Lower leg skin (tissue), 4 donors: ENCODE results near the gene SF1. TPM values are rescaled to one million over a fixed set of nuclear protein-coding genes. Genes with fewer than 3 reads are reported as not detected.

ENCODE experiments used
- DNase-seq, 2 donors: peaks; one replicate each; pipeline ENCODE4 v3.0.0-alpha.2; 2019; ENCODE audit warnings: low spot score in 2 of 2
- H3K4me3 ChIP-seq: fragments of 200-600 bp; sonication (generic); 2 replicates; pipeline ENCODE4 v1.5.1; 2017; ENCODE audit warnings: mild to moderate bottlenecking, low read depth; ENCODE audit not compliant: poor library complexity, severe bottlenecking
- POLR2A ChIP-seq, 2 donors: fragments of 450-650 bp; IDR thresholded peaks; one replicate each; pipeline ENCODE4 v1.6.1; 2016 to 2017; ENCODE audit warnings: antibody characterized with exemption in 2 of 2, mild to moderate bottlenecking in 1 of 2, moderate library complexity in 1 of 2
- WGBS, 2 donors: methylation state at CpG; one replicate each; pipeline ENCODE4 v1.1.5; 2018; 5-methylcytosine and 5-hydroxymethylcytosine counted together
- intact Hi-C: fragments of 100-400 bp; cut with DNase I; formaldehyde crosslinking; loops from one replicate; pipeline ENCODE4 v1.15.0; 2023; ENCODE audit warnings: low total_unique reads
- total RNA-seq, 4 donors: library from RNA; depleted of rRNA; stranded (reverse); fragments of >200 nt; gene quantifications; one replicate each; pipeline ENCODE4 v1.1.0, GENCODE V29; 2016
- TF ChIP-seq, protein P1 (sequence below), 3 donors: fragments of 450-650 bp; IDR thresholded peaks; one replicate each; pipeline ENCODE4 v1.5.1; 2016; ENCODE audit warnings: antibody characterized with exemption in 3 of 3, mild to moderate bottlenecking in 3 of 3, moderate library complexity in 2 of 3

Gene SF1
- total RNA-seq, 4 donors from 2014 or later, result 130 to 327 (median 178) TPM

DNA sequence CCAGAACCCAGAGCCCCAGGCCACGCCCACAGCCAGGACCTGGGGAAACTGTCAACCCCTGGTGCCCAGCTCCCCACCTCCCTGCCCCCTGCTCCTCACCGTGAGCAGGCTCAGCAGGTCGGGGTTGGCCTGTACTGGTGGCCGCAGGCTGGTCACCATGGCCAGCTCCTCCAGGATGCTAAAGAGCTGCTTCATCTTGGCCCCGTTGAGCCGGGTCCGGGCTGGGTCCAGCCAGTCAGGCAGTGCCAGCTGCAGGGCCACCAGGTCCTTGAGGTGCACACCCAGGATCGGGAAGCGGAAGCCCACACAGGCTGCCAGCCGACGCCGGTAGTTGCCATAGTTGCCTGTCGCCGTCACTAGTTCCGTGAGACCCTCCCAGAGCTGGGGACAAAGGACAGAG lies 41.7 kb downstream of the SF1 start:
- TF ChIP-seq, protein P1, sequence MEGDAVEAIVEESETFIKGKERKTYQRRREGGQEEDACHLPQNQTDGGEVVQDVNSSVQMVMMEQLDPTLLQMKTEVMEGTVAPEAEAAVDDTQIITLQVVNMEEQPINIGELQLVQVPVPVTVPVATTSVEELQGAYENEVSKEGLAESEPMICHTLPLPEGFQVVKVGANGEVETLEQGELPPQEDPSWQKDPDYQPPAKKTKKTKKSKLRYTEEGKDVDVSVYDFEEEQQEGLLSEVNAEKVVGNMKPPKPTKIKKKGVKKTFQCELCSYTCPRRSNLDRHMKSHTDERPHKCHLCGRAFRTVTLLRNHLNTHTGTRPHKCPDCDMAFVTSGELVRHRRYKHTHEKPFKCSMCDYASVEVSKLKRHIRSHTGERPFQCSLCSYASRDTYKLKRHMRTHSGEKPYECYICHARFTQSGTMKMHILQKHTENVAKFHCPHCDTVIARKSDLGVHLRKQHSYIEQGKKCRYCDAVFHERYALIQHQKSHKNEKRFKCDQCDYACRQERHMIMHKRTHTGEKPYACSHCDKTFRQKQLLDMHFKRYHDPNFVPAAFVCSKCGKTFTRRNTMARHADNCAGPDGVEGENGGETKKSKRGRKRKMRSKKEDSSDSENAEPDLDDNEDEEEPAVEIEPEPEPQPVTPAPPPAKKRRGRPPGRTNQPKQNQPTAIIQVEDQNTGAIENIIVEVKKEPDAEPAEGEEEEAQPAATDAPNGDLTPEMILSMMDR (IDR thresholded peaks at IDR 0.05), result no peak
- no peak for TF ChIP-seq POLR2A (IDR thresholded peaks at IDR 0.05)
- intact Hi-C loops, result no loop called here
- 88 to 94% methylated on average over 14 to 15 of the region's 15 CpGs for WGBS, 2 donors
- DNase-seq, result no peak
- no peak overlapping the region for H3K4me3 ChIP-seq

DNA sequence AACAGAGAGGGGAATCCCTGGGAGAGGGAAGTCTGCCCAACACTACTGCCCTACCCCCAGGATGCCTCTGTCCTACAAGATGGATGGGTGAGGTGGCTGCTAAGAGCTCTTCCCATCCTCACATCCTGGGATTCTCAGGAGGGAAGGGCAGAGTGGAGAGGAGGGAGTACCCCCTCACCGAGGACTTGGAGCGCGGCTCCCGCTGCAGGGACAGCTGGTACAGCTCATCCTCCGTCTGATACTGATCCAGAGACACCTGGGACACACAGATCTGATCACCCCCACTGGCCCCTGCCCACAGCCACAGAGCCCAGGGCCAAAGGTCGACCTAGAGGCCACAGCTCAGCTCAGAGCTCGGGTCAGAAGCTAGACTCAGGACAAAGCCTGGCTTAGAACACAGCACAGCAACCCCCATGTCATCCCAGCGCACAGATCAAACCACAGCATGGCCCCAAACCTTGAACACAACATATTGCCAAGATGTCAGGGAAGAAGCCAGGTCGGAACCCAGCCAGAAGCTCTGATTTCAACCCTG lies 42.5 kb downstream of the SF1 start:
- WGBS, 2 donors, result 84 to 87% methylated on average over 8 to 9 of the region's 9 CpGs
- DNase-seq, result no peak
- no peak overlapping the region for H3K4me3 ChIP-seq
- TF ChIP-seq, protein P1 (IDR thresholded peaks at IDR 0.05), result no peak
- no peak for TF ChIP-seq POLR2A (IDR thresholded peaks at IDR 0.05)
- intact Hi-C loops, result no loop called here

GRCh38 chr11:64734811-64735724 lies 43.3 kb downstream of the SF1 start:
- intact Hi-C loops, result no loop called here
- no peak for DNase-seq
- no peak for TF ChIP-seq POLR2A (IDR thresholded peaks at IDR 0.05)
- TF ChIP-seq, protein P1 (IDR thresholded peaks at IDR 0.05), result no peak
- no peak overlapping the region for H3K4me3 ChIP-seq
- 73 to 77% methylated on average over 19 to 23 of the region's 23 CpGs for WGBS, 2 donors

DNA sequence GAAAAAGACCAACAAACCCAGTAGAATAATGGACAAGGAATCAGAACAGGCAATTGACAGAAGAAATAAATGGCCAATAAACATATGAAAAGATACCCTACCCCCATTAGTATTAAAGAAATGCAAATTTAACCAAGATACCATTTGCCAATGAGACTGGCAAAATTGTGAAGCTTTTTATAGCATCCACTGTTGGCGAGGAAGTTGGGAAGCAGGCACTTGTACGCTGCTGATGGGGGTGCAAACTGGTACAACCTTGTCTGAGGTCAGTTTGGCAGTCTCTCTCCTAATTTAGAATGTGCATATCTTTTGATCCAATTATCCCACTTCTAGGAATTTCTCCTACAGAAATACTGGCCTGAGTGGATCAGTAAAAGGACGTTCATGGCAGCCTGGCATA lies 46.7 kb downstream of the SF1 start:
- DNase-seq, result no peak
- 92 to 95% methylated on average over 3 of the region's 3 CpGs for WGBS, 2 donors

GRCh38 chr11:64729851-64730382 lies 48.4 kb downstream of the SF1 start:
- TF ChIP-seq, protein P1 (IDR thresholded peaks at IDR 0.05), result no peak
- TF ChIP-seq POLR2A (IDR thresholded peaks at IDR 0.05), result no peak
- H3K4me3 ChIP-seq, result no peak overlapping the region
- no peak for DNase-seq
- 23 to 32% methylated on average over 21 of the region's 21 CpGs for WGBS, 2 donors
- intact Hi-C loops, result no loop called here

More for the DNA sequence above, 46.7 kb downstream of the SF1 start:
- no peak overlapping the region for H3K4me3 ChIP-seq
- intact Hi-C loops, result no loop called here
- TF ChIP-seq POLR2A (IDR thresholded peaks at IDR 0.05), result no peak
- TF ChIP-seq, protein P1 (IDR thresholded peaks at IDR 0.05), result no peak
